H1 (cell line): ENCODE results near the gene B3GALT4. TPM values are rescaled to one million over a fixed set of nuclear protein-coding genes. Genes with fewer than 3 reads are reported as not detected.

Experiments
- CTCF ChIA-PET: fragments of 300-600 bp; sonication (Branson Sonifier 250); formaldehyde crosslinking; loops from one replicate; lab custom pipeline; 2021; ENCODE audit not compliant: partially characterized antibody; lab: Charles Lee
- POLR2A ChIA-PET: fragments of 300-600 bp; sonication (Branson Sonifier 250); formaldehyde crosslinking; loops from one replicate; lab custom pipeline; 2021; ENCODE audit warnings: inconsistent platforms; ENCODE audit not compliant: partially characterized antibody; lab: Charles Lee
- DNase-seq, 2 experiments: peaks; one replicate each; pipeline versions ENCODE4 v3.0.0 to v3.0.0-alpha.2; 2010 to 2022; ENCODE audit warnings: low spot score in 2 of 2, low read depth in 1 of 2, mixed read lengths in 1 of 2
- FAIRE-seq: peaks from 2 replicates; lab custom pipeline; 2011; peaks lifted over from hg19 to GRCh38; lab: Jason Lieb, UNC
- H2AFZ ChIP-seq: 2 replicates; pipeline ENCODE4 v1.8.1; 2012; ENCODE audit warnings: low read length, inconsistent platforms
- H2AK5ac ChIP-seq: 2 replicates; pipeline ENCODE4 v1.6.1; 2013; ENCODE audit warnings: low read depth, low read length
- H2BK120ac ChIP-seq: replicated peaks from 2 replicates; pipeline ENCODE3; 2013; ENCODE audit warnings: low read depth, low read length, inconsistent platforms
- H2BK12ac ChIP-seq: 2 replicates; pipeline ENCODE4 v1.6.1; 2013; ENCODE audit warnings: low read depth, low read length
- H2BK15ac ChIP-seq: 2 replicates; pipeline ENCODE4 v1.6.1; 2013; ENCODE audit warnings: low read length
- H2BK20ac ChIP-seq: 2 replicates; pipeline ENCODE4 v1.6.1; 2013; ENCODE audit warnings: low read length
- H2BK5ac ChIP-seq: 2 replicates; pipeline ENCODE4 v1.6.1; 2013; ENCODE audit warnings: low read depth, low read length
- H3K14ac ChIP-seq: 2 replicates; pipeline ENCODE4 v1.6.1; 2013; ENCODE audit warnings: inconsistent platforms; ENCODE audit not compliant: insufficient read length
- H3K18ac ChIP-seq: 2 replicates; pipeline ENCODE4 v1.6.1; 2013; ENCODE audit warnings: low read length; ENCODE audit errors: extremely low read depth
- H3K23ac ChIP-seq: 2 replicates; pipeline ENCODE4 v1.6.1; 2013; ENCODE audit warnings: inconsistent platforms; ENCODE audit not compliant: insufficient read length
- H3K23me2 ChIP-seq: 2 replicates; pipeline ENCODE4 v1.6.1; 2013; ENCODE audit warnings: low read depth, low read length
- H3K27ac ChIP-seq: 2 replicates; pipeline ENCODE4 v1.6.1; 2011; ENCODE audit warnings: low read depth, low read length, inconsistent platforms
- H3K27me3 ChIP-seq, 4 experiments: replicated peaks in 1 of 4; 1 replicate in 1 of 4; 2 replicates in 3 of 4; pipeline versions ENCODE4 v1.6.1 to v1.8.1; 2011 to 2013; ENCODE audit warnings: low read length in 3 of 4, mild to moderate bottlenecking in 3 of 4, inconsistent platforms in 2 of 4, mixed read lengths in 2 of 4, moderate library complexity in 1 of 4; ENCODE audit not compliant: control insufficient read depth in 3 of 4, insufficient read depth in 3 of 4; ENCODE audit errors: extremely low read depth in 1 of 4
- H3K36me3 ChIP-seq, 4 experiments: 2 replicates each; pipeline versions ENCODE4 v1.6.1 to v1.8.1; 2011 to 2013; ENCODE audit warnings: mild to moderate bottlenecking in 4 of 4, low read length in 3 of 4, moderate library complexity in 2 of 4, control low read depth in 1 of 4, inconsistent platforms in 1 of 4; ENCODE audit not compliant: insufficient read depth in 4 of 4, control insufficient read depth in 2 of 4
- H3K4ac ChIP-seq: replicated peaks from 2 replicates; pipeline ENCODE3; 2013; ENCODE audit warnings: low read length, low read depth, mixed read lengths, inconsistent platforms; ENCODE audit not compliant: insufficient read length
- H3K4me1 ChIP-seq, 4 experiments: replicated peaks in 1 of 4; 1 replicate in 1 of 4; 2 replicates in 3 of 4; pipeline versions ENCODE4 v1.6.1 to v1.8.1; 2011 to 2013; ENCODE audit warnings: low read length in 3 of 4, inconsistent platforms in 2 of 4, mixed read lengths in 1 of 4; ENCODE audit not compliant: insufficient read depth in 4 of 4, control insufficient read depth in 3 of 4
- H3K4me2 ChIP-seq, 2 experiments: 2 replicates each; pipeline versions ENCODE4 v1.6.1 to v1.8.1; 2011 to 2013; ENCODE audit warnings: low read depth in 2 of 2, low read length in 2 of 2, control low read depth in 1 of 2, inconsistent platforms in 1 of 2, mild to moderate bottlenecking in 1 of 2; ENCODE audit not compliant: insufficient read depth in 1 of 2
- H3K4me3 ChIP-seq, 4 experiments: fragments of 200-600, 300-600 bp in 1 of 4; sonication (generic), shearing (Covaris generic), sonication (Bioruptor Twin) in 1 of 4; 2 replicates each; pipeline versions ENCODE4 v1.5.1 to v1.8.1; 2011 to 2016; ENCODE audit warnings: low read length in 4 of 4, low read depth in 3 of 4, control low read depth in 2 of 4, inconsistent platforms in 2 of 4, mild to moderate bottlenecking in 2 of 4, mixed read lengths in 1 of 4, moderate library complexity in 1 of 4; ENCODE audit not compliant: insufficient read depth in 2 of 4; ENCODE audit errors: extremely low read depth in 1 of 4
- H3K56ac ChIP-seq: replicated peaks from 2 replicates; pipeline ENCODE3; 2013; ENCODE audit warnings: low read depth, mild to moderate bottlenecking, mixed read lengths, low read length, inconsistent platforms; ENCODE audit not compliant: insufficient read length
- H3K79me1 ChIP-seq: 2 replicates; pipeline ENCODE4 v1.6.1; 2013; ENCODE audit warnings: low read depth, low read length, control low read depth
- H3K79me2 ChIP-seq, 2 experiments: 2 replicates each; pipeline versions ENCODE4 v1.6.1 to v1.8.1; 2012 to 2013; ENCODE audit warnings: low read length in 2 of 2, mild to moderate bottlenecking in 2 of 2, inconsistent platforms in 1 of 2; ENCODE audit not compliant: insufficient read depth in 2 of 2, control insufficient read depth in 1 of 2
- H3K9ac ChIP-seq, 4 experiments: replicated peaks in 1 of 4; 1 replicate in 1 of 4; 2 replicates in 3 of 4; pipeline versions ENCODE4 v1.6.1 to v1.8.1; 2011 to 2013; ENCODE audit warnings: low read depth in 3 of 4, low read length in 3 of 4, control low read depth in 2 of 4, mild to moderate bottlenecking in 2 of 4, moderate library complexity in 2 of 4, inconsistent platforms in 1 of 4; ENCODE audit errors: extremely low read depth in 1 of 4
- H3K9me3 ChIP-seq, 2 experiments: 2 replicates each; pipeline versions ENCODE4 v1.6.1 to v1.8.1; 2012 to 2013; ENCODE audit warnings: mild to moderate bottlenecking in 2 of 2, moderate library complexity in 2 of 2, control low read depth in 1 of 2, inconsistent platforms in 1 of 2, low read depth in 1 of 2, low read length in 1 of 2, mixed read lengths in 1 of 2; ENCODE audit not compliant: insufficient read depth in 2 of 2
- H4K20me1 ChIP-seq, 2 experiments: replicated peaks in 1 of 2; 2 replicates each; pipeline versions ENCODE3 to v1.8.1; 2011 to 2013; ENCODE audit warnings: inconsistent platforms in 2 of 2, low read length in 2 of 2, mild to moderate bottlenecking in 1 of 2; ENCODE audit not compliant: insufficient read depth in 2 of 2, control insufficient read depth in 1 of 2
- H4K5ac ChIP-seq: 2 replicates; pipeline ENCODE4 v1.6.1; 2013; ENCODE audit warnings: low read length, low read depth, mixed read lengths, inconsistent platforms; ENCODE audit not compliant: insufficient read length
- H4K8ac ChIP-seq: 2 replicates; pipeline ENCODE4 v1.8.0; 2013; ENCODE audit warnings: mild to moderate bottlenecking, moderate library complexity, low read length, inconsistent platforms; ENCODE audit not compliant: insufficient read depth; ENCODE audit errors: extremely low read depth
- H4K91ac ChIP-seq: replicated peaks from 2 replicates; pipeline ENCODE3; 2013; ENCODE audit warnings: low read length, mixed read lengths, inconsistent platforms; ENCODE audit not compliant: insufficient read length
- ATF2 ChIP-seq: IDR thresholded peaks from 2 replicates; pipeline ENCODE4 v1.6.1; 2012; ENCODE audit warnings: low read length, inconsistent platforms
- BACH1 ChIP-seq: IDR thresholded peaks from 2 replicates; pipeline ENCODE4 v1.6.1; 2012; ENCODE audit warnings: low read length, improper control_type of control experiment
- BCL11A ChIP-seq, 2 experiments: IDR thresholded peaks; one replicate each; pipeline ENCODE4 v1.6.1; 2011; ENCODE audit warnings: low read depth in 2 of 2, low read length in 2 of 2, mild to moderate bottlenecking in 2 of 2
- RAD21 ChIP-seq, 2 experiments: IDR thresholded peaks in 1 of 2; conservative IDR thresholded peaks in 1 of 2; 2 replicates each; pipeline ENCODE4 v1.6.1; 2011; ENCODE audit warnings: low read depth in 2 of 2, low read length in 2 of 2, improper control_type of control experiment in 1 of 2, inconsistent platforms in 1 of 2, mild to moderate bottlenecking in 1 of 2, moderate library complexity in 1 of 2
- RBBP5 ChIP-seq: IDR thresholded peaks from 2 replicates; pipeline ENCODE4 v1.7.1; 2012; ENCODE audit warnings: low read depth, mild to moderate bottlenecking, inconsistent platforms, low read length, moderate library complexity, borderline replicate concordance
- SIN3A ChIP-seq, 2 experiments: IDR thresholded peaks in 1 of 2; conservative IDR thresholded peaks in 1 of 2; 2 replicates each; pipeline ENCODE4 v1.6.1; 2011 to 2012; ENCODE audit warnings: low read length in 2 of 2, improper control_type of control experiment in 1 of 2, low read depth in 1 of 2, mild to moderate bottlenecking in 1 of 2
- YY1 ChIP-seq: IDR thresholded peaks from 2 replicates; pipeline ENCODE4 v1.6.1; 2011; ENCODE audit warnings: low read depth, mild to moderate bottlenecking, low read length
- WGBS, 2 experiments: shearing (Covaris generic) in 1 of 2; methylation state at CpG; one replicate each; pipeline versions ENCODE4 v1.1.6 to v1.1.7; 2013 to 2015; ENCODE audit warnings: low lambda C conversion rate in 2 of 2, mixed read lengths in 2 of 2, inconsistent platforms in 1 of 2, low coverage in 1 of 2, missing lambda C conversion rate in 1 of 2; ENCODE audit not compliant: insufficient replicate concordance in 2 of 2, insufficient coverage in 1 of 2, insufficient read length in 1 of 2; ENCODE audit errors: extremely low coverage in 1 of 2, missing lambda C conversion rate in 1 of 2; 5-methylcytosine and 5-hydroxymethylcytosine counted together
- polyA plus RNA-seq, 7 experiments: library from polyadenylated mRNA; depleted of rRNA in 3 of 7; stranded (reverse) in 5 of 7; unstranded in 2 of 7; fragments of >200 nt in 5 of 7; fragments of 200-250 nt in 2 of 7; gene quantifications; 1 replicate in 5 of 7; 2 replicates in 1 of 7; 4 replicates in 1 of 7; pipeline versions ENCODE4 v1.2.1 to v1.2.3, GENCODE V29; 2011 to 2013; ENCODE audit warnings: missing spikeins in 2 of 7, mixed read lengths in 2 of 7
- total RNA-seq: library from RNA; stranded (reverse); fragmentation: NEBNext Ultra II Directional; extraction: Animal tissue kit (Norgen Biotek cat#: 25700); gene quantifications from 2 replicates; pipeline ENCODE4 v1.2.1, GENCODE V29; 2021

Gene B3GALT4
- total and polyA plus RNA-seq, 2 of the 8 experiments (the other 6 are each of a cell fraction or from before 2014, with no cell fraction given): 2.2 to 3.0 TPM

DNA sequence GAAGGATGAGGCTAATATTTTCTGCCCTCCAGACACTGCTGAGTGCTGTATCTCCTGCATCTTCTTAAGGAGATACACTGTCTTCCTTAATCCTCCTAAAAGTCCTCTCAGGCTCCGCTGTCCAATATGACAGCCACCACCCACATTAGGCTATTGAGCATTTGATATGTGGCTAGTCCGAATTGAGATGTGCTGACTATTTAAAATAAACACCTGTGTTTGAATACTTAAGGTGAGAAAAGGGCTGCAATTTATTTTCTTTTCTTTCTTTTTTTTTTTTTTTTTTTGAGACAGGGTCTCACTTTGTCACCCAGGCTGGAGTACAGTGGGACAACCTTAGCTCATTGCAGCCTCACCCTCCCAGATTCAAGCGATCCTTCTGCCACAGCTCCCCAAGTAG is 25.0 kb downstream of the B3GALT4 start:
- no peak overlapping the region for H3K23ac ChIP-seq
- H3K4me2 ChIP-seq: no peak overlapping the region
- H3K4ac ChIP-seq: no peak overlapping the region
- H2BK15ac ChIP-seq: no peak overlapping the region
- H2BK5ac ChIP-seq: no peak overlapping the region
- no peak overlapping the region for H3K18ac ChIP-seq
- no peak overlapping the region for H3K14ac ChIP-seq
- peaks cover 4% of the 10 kb centered on the region; the same call in 1 of the 2 replicates for H3K79me1 ChIP-seq
- DNase-seq (no peak), FAIRE-seq (no peak)
- 93% methylated on average over 3 of the region's 3 CpGs; no CpG with 5 or more reads in 1 of the 2 experiments for WGBS, 2 experiments
- CTCF ChIA-PET: interaction anchor here (0.6 to 2.9 kb wide), 4 partner anchors 11 to 37 kb away, joined by 4 to 12 read pairs (median 6); no protein-coding TSS in a partner anchor
- no peaks in the 10 kb centered on the region; a peak in 2 of 8 replicates for H3K36me3 ChIP-seq
- no peak overlapping the region for H3K4me3 ChIP-seq
- no peak overlapping the region for H3K27ac ChIP-seq
- H3K23me2 ChIP-seq: peaks cover 16% of the 10 kb centered on the region
- no peak overlapping the region for H2BK12ac ChIP-seq
- no peaks in the 10 kb centered on the region for H3K9me3 ChIP-seq
- H3K9ac ChIP-seq: no peak overlapping the region
- H4K5ac ChIP-seq: no peak overlapping the region
- no peak overlapping the region for H2BK120ac ChIP-seq
- POLR2A ChIA-PET: interaction anchor here (0.6 to 16.7 kb wide), 6 partner anchors 13 to 1711 kb away, joined by 3 to 337 read pairs (median 38); partner anchors contain the start of genes B3GALT4, PFDN6, RPS18 and VPS52
- no peak overlapping the region for H4K8ac ChIP-seq
- no peak for TF ChIP-seq BACH1
- TF ChIP-seq YY1: no peak
- TF ChIP-seq RBBP5: no peak
- TF ChIP-seq RAD21 (IDR thresholded peaks at IDR 0.05 in 1 of 2, conservative IDR thresholded peaks at IDR 0.05 in 1 of 2; ENCODE audit: low read depth in 2 of 2, low read length in 2 of 2): no peak
- TF ChIP-seq SIN3A (conservative IDR thresholded peaks at IDR 0.05 in 1 of 2, IDR thresholded peaks at IDR 0.05 in 1 of 2; ENCODE audit: low read depth in 1 of 2, low read length in 2 of 2): no peak
- TF ChIP-seq BCL11A (IDR thresholded peaks at IDR 0.05; ENCODE audit: low read depth in 2 of 2, low read length in 2 of 2): no peak
- TF ChIP-seq ATF2: no peak
- H2BK20ac ChIP-seq: no peak overlapping the region
- no peaks in the 10 kb centered on the region for H3K27me3 ChIP-seq
- peaks cover 0 to 4% (median 3%) of the 10 kb centered on the region in 4 experiments; a peak in 6 of 7 replicates for H3K4me1 ChIP-seq
- no peak overlapping the region for H2AFZ ChIP-seq
- no peak overlapping the region for H2AK5ac ChIP-seq
- no peak overlapping the region for H4K91ac ChIP-seq
- no peak overlapping the region for H3K56ac ChIP-seq
- H4K20me1 ChIP-seq: peaks cover 0 to 4% of the 10 kb centered on the region in 2 experiments
- H3K79me2 ChIP-seq: peaks cover 0 to 17% of the 10 kb centered on the region in 2 experiments; a peak in 2 of 4 replicates
